Activated CD4-positive, alpha-beta T cell treated with anti-CD3 and anti-CD28 coated beads, Interleukin-2, amount 50 U/mL, for 48 hours (primary cell): ENCODE results near the gene MGMT.

Source experiments
- DNase-seq, 2 experiments: peaks; one replicate each; pipeline ENCODE4 v3.0.0-alpha.2; 2020

MGMT gene

GRCh38 chr10:129744134-129745111, 277.4 kb downstream of the MGMT start:
- DNase-seq, result no peak

GRCh38 chr10:129745186-129745750, 278.2 kb downstream of the MGMT start:
- DNase-seq, result no peak

GRCh38 chr10:129754211-129755050, 287.4 kb downstream of the MGMT start:
- no peak for DNase-seq

- DNase-seq, result no peak
Measured at GRCh38 chr10:129755158-129755591, 288.1 kb downstream of the MGMT start.

- DNase-seq, result no peak
Measured at GRCh38 chr10:129755621-129756020, 288.6 kb downstream of the MGMT start.

GRCh38 chr10:129756912-129757901, 290.2 kb downstream of the MGMT start:
- DNase-seq, result no peak

- DNase-seq, result no peak
Measured at GRCh38 chr10:129758207-129759021, 291.4 kb downstream of the MGMT start.

- DNase-seq, result no peak
Measured at GRCh38 chr10:129759214-129760002, 292.4 kb downstream of the MGMT start.

GRCh38 chr10:129760003-129760315, 292.9 kb downstream of the MGMT start:
- DNase-seq, result no peak

GRCh38 chr10:129760416-129760815, 293.4 kb downstream of the MGMT start:
- no peak for DNase-seq

GRCh38 chr10:129761197-129761972, 294.3 kb downstream of the MGMT start:
- no peak for DNase-seq

- no peak for DNase-seq
Measured at GRCh38 chr10:129761981-129762956, 295.2 kb downstream of the MGMT start.

- DNase-seq, result no peak
Measured at GRCh38 chr10:129764011-129764900, 297.2 kb downstream of the MGMT start.

GRCh38 chr10:129764901-129765663, 298.0 kb downstream of the MGMT start:
- no peak for DNase-seq

- DNase-seq, result no peak
Measured at GRCh38 chr10:129765664-129766550, 298.9 kb downstream of the MGMT start.
